Left lobe of liver (tissue), 2 donors: ENCODE results near the gene DRD2. TPM values are rescaled to one million over a fixed set of nuclear protein-coding genes. Genes with fewer than 3 reads are reported as not detected.

Experiments used
- ATAC-seq: fragments of 200-7000 bp; cut with Tn5 transposase; one replicate; pipeline ENCODE4 v1.9.1; 2020; ENCODE audit warnings: mild to moderate bottlenecking, moderate library complexity
- DNase-seq: peaks from one replicate; pipeline ENCODE4 v3.0.0-alpha.2; 2020; ENCODE audit warnings: low spot score
- total RNA-seq: library from RNA; stranded (reverse); gene quantifications from one replicate; pipeline ENCODE4 v1.2.1, GENCODE V29; 2021
- donor health status: DM: no; HTN: no; CAD: no; lungs with moderate emphysema.
- donor health status: DM: no; HTN: yes; CAD: no.

The DRD2 gene
- total RNA-seq, 1 donor from 2014 or later: not detected

DNA sequence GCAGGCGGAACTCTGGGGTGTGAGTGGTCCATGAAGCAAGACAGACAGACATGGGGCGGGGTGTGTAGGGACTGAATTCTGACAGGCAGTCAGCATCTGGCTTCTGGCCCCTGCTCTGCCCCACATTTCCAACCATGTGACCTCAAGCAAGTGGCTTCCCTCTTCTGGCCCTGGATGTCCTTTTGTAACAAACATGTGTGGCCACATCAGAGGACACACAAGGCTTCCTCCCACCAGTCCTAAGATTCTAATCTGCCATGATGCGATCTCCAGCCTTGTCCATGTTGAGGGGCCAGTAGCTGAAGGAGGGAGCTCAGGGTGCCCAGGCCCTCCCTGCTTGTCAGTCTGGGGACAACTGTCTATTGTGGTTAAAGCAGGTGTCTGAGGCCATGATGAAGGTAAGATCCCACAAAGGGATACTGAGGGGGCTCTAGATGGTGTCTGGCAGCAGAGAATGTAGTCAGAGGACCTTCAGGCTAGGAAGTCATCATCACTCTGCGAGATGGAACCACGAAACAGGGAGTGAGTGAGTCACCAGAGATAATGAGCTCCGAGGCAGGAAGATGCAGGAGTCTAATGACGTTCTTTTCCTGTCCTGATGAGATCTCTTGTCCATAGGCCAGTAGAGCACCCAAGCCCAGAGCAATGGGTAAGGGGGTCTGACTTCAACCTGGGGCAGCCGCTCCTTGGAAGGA is 27.4 kb downstream of the DRD2 start:
- DNase-seq: no peak
- ATAC-seq: no peak

DNA sequence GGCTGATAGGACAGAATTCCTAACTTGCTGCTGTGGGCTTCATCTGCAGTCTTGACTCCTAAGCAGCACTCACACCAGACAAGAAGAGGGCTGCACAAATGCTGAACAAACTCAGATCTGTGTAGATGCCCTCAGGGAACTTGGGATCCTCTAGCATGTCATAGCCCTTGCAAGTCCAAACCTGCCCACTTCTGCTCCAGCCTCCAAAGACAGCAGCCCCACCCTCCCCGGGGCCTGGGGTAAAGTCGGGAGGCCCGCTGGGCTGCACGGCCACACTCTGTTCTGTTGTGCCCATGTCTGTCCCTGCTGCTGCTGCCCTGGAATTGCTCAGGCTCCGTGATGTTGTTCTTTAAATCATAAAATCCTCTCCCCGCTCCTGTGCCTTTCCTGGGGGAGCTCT is 28.3 kb downstream of the DRD2 start:
- DNase-seq: no peak
- no peak for ATAC-seq

DNA sequence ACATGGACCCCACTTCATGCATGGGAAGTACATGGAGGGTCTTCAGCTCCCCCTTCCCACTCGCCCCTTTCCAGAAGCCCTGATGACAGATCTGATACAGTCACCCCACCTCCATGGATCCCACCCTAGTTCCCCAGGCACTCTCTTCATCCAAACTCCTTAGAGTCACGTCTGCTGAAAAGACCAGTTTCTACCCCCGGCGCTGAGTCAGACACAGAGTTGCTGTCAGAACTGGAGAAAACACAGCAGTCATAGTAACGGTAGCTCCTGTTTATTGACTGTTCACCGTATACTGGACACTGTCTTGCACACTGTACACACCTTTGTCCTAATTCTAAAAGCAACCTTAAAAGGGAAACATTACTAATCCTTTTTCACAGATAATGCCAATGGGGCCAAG is 29.1 kb downstream of the DRD2 start:
- no peak for ATAC-seq
- no peak for DNase-seq

DNA sequence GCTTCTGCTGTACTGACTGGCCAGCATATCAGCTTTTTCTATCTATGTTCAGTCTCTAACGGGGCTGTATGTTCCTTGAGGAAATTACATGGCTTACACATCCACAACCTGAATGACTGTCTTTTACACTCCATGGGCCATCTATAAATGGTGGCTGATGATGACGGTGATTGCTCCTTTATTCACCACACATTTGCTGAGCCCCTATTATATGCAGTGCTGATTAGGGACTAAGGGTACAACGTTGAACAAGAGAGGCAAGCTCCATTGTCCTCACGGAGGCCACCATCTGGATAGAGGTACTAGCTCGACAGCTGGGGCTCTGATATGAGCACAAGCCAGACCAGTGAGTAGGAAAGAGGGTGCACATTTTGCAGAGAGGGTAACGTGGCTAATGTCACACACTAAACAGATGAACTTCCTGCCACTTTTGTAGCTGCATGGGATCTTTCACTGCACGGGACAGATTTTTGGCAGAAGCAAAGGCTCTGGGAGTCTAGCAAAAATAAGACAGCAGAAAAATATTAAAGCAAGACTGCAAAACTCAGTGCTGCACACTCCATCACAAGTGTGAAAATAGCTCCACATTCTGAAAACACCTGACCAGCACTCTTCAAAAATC is 30.6 kb downstream of the DRD2 start:
- ATAC-seq (no peak), DNase-seq (no peak)

DNA sequence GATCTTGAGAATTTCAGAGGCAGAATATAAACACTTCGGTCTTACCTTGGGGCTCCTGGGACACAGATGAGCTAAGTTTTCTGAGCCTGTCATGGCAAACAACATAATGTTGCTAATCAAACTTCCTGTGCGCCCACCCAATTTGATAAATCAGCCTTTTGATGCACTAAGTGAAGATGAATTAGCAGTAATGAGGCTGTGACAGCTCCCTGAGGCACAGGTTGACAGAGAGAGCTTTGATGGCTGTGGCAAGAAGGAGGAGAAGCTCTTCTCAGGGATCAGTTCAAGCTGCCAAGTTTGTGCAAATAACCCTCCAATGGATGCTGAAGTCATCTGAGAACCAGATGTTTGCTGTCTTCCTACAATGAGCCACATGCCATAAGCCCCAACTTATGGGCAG is 34.4 kb downstream of the DRD2 start:
- no peak for DNase-seq
- ATAC-seq: no peak

DNA sequence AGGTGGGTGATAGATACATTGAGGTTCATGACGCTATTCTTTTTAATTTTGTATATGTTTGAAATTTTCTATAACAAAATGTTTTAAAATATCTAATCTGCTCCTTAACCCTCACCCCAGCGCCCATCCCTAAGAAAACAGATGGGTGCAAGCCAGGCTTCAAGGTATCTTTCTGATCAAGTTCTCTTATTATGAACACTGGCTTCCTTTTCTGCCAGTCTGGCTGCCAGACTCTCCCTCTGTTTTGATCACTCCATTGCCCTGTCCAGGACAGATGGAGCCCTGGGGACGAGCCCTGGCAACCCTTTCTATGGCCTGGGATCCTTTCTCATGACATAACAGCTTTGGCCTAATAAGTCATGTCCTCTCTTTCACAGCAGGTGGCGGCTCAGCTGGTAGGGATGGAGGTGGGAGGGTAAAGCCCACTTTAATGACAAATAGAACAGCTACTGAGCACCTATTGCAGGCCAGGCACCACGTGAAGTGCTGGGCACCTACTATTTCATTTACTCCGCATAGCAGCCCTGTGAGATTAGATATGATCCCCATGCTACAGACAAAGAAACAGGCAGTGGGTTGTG is 38.4 kb downstream of the DRD2 start:
- DNase-seq (no peak), ATAC-seq (no peak)

DNA sequence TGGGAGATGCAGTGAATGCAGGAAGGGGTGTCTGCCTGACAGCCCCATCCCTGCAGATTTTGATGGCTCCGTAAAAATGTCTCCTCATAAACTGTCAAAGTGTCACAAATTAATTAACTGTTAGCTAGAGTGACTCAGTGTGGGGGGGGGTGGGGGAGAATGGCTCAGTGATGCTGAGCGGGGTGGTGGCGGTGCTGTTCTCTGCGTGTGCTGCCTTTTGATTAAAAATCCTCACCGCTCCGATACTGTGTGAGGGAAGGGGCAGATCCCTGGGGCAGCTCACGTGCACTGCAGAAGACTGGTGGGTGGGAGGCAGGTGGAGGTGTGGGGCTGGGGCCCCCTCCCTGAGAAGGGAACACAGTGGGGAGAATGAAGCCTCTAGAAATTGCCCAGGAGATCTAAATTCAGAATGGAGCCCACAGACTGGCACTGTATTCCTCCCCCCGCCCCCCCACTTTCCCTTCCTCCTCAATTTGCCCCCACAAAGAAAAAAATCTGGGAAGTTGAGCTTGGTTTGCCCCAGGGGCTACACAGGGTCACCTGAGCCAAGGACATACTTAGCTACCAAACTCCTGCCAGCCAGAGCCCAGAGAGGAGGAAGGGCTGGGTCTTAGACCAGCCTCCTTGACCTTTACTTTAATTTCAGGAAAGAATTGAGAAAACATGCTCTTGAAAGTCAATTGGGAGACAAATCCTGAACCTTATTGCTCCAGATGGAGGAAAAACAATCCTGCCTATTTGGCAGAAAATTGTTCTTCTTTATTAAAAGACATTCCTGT is 39.8 kb downstream of the DRD2 start:
- DNase-seq (no peak), ATAC-seq (no peak)

DNA sequence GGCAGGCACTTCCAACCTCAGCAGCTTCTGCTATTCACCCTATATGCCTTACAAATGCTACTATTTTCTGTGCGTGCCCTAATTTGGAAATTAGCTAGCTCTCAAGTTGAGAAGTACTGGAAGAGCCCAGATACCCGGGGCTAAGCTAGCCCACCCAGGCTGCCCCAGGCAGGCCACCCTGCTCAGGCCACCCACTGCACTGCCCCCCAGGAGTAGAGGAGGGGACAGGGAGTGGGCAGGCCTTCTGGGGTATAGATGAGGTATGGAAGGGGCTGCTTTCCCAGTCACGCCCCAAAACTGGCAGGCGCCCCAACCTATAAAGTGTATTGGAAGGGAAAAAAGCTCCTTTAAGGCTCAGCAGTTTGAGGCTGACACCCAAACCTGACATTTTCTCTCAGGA is 43.5 kb downstream of the DRD2 start:
- DNase-seq: no peak
- ATAC-seq: no peak

DNA sequence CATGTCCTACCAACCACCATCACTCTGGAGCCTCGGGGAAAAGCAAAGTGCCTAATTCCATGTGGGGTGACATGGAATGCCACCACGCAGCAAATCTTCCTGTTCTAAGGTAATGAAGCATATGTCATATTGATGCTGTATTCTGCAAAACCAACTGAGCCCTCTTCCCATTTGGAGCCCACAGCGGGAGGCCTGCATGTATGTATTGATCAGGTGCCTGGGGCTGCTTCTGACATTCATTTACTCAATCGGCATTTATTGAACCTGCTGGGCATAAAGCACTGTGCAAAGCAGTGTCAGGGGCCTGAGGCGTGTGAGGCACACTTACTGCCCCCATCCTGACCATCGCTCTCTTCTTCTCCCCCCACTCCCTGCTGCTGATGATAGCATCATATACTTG is 48.5 kb downstream of the DRD2 start:
- DNase-seq (no peak), ATAC-seq (no peak)

DNA sequence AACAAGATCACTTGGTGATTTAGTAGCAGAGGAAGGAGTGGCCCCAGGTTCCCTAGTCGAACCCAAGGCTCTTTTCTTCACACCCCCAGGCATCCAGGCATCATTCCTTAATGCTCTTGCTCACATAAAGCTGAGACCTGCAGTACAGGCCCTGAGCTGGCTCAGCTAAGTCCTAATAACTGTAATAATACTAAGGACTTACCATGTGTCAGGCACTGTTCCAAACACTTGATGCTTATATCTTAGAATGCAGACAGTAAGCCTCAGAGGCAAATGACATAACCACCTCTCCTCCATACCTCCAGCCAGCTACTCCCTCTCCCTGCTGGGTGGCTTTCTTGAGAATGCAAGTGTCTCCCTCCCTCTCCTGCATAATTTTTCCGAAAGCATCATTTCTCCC is 54.4 kb downstream of the DRD2 start:
- no peak for ATAC-seq
- no peak for DNase-seq

DNA sequence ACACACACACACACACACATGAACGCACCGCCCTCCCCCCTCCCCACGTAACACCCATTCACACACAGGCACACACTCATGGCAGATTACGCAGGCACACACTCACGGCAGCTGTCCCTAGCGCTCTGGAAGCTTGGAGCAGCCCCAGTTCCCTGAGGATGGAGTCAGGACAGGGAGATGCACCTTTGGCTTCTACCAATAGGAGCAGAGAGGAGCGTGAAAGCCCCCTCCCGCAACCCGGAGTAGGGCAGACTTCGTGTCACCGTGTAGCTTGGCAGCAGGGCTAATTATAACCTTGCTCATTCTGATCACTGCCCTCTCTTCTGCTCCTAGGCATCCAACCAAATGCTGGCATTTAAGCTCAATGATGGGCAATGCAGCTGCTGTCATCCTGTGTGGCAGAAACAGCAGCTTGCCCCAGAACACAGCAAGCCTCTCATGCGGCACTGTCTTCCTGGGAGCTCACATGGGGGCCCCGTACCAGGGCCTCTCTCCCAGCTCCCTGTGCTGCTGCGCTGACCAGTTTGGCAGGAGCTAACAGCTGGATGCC is 55.7 kb downstream of the DRD2 start:
- ATAC-seq: no peak

DNA sequence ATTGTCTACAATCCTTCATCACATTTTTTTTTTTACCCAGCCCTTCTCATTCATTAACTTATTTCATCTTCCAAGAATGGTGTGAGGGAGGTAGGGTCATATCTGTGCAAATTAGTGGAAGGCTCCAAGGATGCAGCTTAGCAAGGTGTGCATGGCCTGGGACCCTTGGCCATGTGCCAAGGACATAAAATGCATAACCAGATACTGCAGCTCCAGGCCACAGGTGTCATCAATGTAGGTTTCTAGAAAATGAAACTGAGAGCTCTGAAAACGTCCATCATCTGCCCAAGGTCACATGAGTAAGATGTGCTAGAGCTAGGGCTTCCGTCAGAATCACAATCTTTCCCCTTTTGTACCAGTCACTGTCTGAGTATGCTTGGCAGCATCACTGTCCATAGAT is 57.8 kb downstream of the DRD2 start:
- DNase-seq (no peak), ATAC-seq (no peak)

More for the DNA sequence above, 55.7 kb downstream of the DRD2 start:
- DNase-seq: no peak

DNA sequence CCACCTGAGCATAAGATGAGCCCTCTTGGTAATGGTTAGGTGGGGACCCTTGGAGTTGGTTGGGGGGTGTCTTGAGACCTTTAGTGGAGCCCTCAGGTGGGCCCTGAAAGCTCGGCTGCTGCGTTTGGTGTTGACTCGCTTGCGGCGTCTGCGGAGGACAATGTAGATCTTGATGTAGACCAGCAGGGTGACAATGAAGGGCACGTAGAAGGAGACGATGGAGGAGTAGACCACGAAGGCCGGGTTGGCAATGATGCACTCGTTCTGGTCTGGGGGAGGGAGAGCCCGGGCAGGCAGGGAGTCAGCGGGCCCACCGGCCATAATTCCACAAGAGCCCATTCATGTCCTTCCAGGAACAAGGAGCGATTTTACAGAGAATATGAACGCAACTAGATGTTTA is 59.9 kb downstream of the DRD2 start:
- DNase-seq: no peak
- no peak for ATAC-seq

DNA sequence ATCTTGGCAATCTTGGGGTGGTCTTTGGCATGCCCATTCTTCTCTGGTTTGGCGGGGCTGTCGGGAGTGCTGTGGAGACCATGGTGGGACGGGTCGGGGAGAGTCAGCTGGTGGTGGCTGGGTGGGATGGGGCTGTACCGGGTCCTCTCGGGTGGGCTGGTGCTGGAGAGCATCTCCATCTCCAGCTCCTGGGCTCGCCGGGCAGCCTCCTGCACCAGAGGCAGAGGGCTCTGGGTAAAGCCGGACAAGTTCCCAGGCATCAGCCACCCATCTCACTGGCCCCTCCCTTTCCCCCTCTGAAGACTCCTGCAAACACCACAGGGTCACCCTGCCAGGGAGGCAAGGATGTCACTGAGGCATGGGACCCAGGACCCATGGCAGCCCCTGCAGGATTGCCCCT is 62.5 kb downstream of the DRD2 start:
- DNase-seq (no peak), ATAC-seq (no peak)

DNA sequence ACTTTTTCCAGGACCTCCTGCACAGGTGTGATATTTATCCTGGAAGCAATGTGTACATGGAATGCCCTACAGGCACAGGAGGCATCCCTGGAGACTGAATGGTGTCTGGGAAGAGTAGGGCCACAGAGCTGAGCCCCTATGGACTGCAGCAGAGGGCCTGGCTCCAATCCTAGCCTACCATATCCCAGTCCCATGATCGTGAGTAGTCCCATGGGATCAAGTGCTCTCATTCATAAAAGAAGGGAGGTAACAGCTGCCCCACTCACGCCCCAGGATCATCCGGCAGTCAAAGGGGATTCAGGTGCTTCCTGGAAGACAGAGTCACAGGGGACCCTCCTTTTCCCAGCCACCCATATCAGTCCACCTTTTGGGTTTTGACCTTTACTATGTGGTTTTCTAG is 63.7 kb downstream of the DRD2 start:
- no peak for DNase-seq
- no peak for ATAC-seq

DNA sequence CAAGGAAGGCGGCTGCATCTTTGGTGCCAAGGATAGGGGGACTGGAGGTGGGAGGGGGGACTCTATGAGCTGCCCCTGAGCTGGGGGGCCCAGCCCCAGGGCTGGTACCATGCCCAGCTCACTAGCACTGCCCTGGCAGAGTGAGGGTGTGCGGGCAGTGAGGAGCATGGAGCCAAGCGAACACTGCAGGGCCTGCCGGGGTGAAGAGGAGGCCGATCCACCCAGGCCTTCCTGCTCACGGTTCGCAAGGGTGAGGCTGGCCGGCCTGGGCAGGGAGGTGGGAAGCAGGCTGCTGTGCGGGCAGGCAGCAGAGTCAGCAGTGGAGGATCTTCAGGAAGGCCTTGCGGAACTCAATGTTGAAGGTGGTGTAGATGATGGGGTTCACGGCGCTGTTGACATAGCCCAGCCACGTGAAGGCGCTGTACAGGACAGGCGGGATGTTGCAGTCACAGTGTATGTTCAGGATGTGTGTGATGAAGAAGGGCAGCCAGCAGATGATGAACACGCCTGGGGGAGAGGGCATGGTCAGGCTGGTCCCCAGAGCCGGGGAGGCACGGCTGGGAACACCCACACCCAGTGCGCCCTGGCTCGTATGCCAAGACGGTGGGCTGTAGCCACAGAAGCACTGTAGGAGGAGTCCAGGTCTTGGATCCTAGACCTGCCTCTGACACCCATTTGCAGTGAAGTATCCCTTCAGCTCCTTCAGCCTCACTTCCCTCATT is 64.6 kb downstream of the DRD2 start:
- ATAC-seq (no peak), DNase-seq (no peak)

DNA sequence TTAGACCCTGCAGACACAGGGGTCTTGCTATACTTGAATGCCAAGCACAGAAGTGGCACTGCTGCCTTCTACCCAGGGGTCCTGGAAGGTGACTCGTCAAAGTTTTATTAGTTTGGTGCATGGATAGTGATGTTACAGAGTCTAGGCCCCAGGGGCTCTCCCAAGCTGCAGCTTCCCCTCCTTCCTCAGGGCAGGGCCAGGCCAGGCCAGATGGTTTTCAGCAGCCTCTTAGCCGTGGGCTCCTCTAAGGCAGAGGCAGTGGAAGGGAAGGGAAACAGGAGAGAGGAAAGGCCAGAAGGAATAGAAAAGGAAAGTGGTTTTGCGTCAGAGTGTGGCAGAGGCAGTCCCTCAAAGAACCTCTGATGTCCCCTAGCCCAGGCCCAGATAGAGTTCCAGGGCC is 65.7 kb downstream of the DRD2 start:
- DNase-seq (no peak), ATAC-seq (no peak)

DNA sequence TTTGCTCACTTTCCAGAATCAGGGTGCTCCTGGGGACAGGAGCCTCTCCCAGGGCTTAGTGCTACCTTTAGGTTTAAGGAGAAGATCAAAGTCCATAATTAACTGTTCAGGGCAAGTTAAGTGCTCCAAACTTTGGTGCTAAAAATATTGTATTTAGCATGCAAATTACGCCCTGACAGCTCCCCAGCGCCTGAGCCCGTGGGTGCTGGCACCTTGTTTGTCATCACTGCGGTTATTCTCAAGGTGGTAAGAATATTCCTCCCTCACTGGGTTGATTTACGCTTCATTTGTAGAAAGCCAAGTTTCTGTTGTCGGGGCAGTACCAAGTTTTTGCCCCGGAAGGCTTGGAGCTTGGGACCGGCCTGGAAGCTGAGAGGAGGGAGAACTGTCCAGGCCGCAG is 66.3 kb downstream of the DRD2 start:
- no peak for ATAC-seq
- no peak for DNase-seq

DNA sequence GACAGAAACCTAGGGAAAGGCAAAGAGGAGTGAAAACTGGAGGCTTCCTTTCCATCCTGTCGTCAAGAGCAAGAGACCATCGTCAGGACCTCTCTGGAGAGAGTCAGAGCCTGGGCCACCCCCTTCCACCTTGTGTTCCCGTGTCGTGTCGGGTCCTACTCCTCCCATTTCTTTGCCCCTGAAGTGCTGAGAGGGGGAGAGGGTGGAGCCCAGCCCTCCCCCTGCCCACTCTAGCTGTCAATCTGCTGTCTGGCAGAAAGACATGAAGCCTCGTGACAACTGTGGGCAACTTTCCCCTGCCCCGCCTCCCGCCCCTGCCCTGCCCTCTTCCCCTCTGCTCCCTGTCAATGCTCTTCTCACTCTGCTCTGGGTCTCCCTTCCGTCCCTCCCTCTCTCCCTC is 67.0 kb downstream of the DRD2 start:
- ATAC-seq (no peak), DNase-seq (no peak)

DNA sequence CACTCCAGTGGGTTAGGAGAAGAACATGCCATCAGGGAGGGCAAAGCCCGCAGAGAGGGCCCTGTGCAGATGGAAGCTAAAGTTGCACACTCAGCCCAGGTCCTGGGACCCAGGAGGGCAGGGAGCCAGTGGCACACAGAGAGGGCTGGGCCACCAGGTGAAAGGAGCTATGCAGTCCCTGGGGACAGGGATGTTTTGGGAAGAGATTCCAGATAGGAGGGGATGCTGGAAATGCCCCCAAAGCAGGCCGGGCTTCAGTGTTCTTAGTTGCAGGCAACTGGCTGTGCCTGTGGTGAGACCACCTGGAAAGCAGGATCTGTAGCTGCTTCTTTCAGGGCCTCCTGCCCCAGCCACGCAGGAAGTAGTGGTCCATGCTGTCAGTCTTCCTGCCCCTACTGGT is 68.0 kb downstream of the DRD2 start:
- ATAC-seq: no peak
- DNase-seq: no peak
